OCI-LY1 (cell line): Measurements from ENCODE around the gene ALDH1A2.

Source experiments
- EZH2 ChIP-seq: fragments of 200-600 bp; sonication (generic), shearing (Covaris generic); IDR thresholded peaks from 2 replicates; pipeline ENCODE4 v1.8.0; 2017; ENCODE audit warnings: borderline replicate concordance, mixed run types, mild to moderate bottlenecking, antibody characterized with exemption, low read length, moderate library complexity, mixed read lengths
- TF ChIP-seq, protein P1 (sequence below): fragments of 200-600 bp; sonication (generic), shearing (Covaris generic); IDR thresholded peaks from 2 replicates; pipeline ENCODE4 v1.5.1; 2017; ENCODE audit warnings: mild to moderate bottlenecking, antibody characterized with exemption, low read length, moderate library complexity, mixed read lengths

DNA sequence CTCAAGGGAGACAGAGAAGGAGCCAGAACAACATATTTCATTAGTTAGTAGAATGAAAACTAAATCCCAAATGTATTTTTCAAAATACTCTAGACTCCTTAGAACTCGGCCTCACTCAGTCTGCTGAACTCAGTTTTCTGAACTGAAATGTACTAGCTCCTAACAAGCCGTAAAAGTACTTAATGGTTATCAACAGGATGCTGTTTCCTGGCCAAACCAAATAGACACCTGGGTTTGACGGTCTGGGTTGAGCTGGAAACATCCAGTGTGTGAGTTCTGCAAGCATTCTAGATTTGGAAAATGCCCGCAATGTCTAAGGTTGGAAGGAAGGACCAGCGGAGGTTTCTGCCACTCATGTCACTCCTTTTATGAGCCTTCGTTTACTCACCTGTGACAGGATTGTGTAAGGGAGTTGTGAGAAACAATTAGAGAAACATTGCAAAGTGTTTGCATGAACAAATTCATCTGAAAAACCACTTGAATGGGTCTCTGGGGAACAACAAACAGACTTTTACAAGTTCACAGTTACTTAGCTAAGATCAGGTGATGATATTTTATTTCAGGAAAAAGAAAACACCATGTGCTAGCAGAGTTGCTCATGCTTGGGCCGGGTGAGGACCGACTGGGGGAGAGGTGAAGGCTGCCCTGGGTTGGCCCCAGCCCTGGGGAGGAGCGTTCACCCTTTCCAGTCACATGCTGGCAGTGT is 151.0 kb downstream of the ALDH1A2 start:
- TF ChIP-seq, protein P1, sequence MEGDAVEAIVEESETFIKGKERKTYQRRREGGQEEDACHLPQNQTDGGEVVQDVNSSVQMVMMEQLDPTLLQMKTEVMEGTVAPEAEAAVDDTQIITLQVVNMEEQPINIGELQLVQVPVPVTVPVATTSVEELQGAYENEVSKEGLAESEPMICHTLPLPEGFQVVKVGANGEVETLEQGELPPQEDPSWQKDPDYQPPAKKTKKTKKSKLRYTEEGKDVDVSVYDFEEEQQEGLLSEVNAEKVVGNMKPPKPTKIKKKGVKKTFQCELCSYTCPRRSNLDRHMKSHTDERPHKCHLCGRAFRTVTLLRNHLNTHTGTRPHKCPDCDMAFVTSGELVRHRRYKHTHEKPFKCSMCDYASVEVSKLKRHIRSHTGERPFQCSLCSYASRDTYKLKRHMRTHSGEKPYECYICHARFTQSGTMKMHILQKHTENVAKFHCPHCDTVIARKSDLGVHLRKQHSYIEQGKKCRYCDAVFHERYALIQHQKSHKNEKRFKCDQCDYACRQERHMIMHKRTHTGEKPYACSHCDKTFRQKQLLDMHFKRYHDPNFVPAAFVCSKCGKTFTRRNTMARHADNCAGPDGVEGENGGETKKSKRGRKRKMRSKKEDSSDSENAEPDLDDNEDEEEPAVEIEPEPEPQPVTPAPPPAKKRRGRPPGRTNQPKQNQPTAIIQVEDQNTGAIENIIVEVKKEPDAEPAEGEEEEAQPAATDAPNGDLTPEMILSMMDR, result no peak
- no peak for TF ChIP-seq EZH2
